Erythroblast (primary cell): Measurements from ENCODE around the gene SETD7.

Experiments
- GATA1 ChIP-seq: IDR thresholded peaks from 2 replicates; pipeline ENCODE4 v1.6.1; 2011; ENCODE audit warnings: low read depth, mild to moderate bottlenecking, control low read depth, low read length, moderate library complexity
- POLR2A ChIP-seq: IDR thresholded peaks from 2 replicates; pipeline ENCODE4 v1.6.1; 2011; ENCODE audit warnings: mild to moderate bottlenecking, low read length

- no peak for TF ChIP-seq POLR2A
- TF ChIP-seq GATA1, result no peak
Observed at GRCh38 chr4:139599076-139599475, 43.1 kb upstream of the SETD7 start.
